GM21723 (cell line): ENCODE measurements around the gene BRD1.
"Not testable (repeated sequence)": the region's sequence is repeated elsewhere in the genome, so short reads cannot be mapped to it uniquely, and the experiment has no call there.

ENCODE experiments used
- ATAC-seq: cut with Tn5 transposase; IDR thresholded peaks from one replicate; pipeline ENCODE4 v1.9.1; 2021; ENCODE audit warnings: mild to moderate bottlenecking, moderate library complexity; ENCODE audit not compliant: unreplicated experiment

The BRD1 gene

DNA sequence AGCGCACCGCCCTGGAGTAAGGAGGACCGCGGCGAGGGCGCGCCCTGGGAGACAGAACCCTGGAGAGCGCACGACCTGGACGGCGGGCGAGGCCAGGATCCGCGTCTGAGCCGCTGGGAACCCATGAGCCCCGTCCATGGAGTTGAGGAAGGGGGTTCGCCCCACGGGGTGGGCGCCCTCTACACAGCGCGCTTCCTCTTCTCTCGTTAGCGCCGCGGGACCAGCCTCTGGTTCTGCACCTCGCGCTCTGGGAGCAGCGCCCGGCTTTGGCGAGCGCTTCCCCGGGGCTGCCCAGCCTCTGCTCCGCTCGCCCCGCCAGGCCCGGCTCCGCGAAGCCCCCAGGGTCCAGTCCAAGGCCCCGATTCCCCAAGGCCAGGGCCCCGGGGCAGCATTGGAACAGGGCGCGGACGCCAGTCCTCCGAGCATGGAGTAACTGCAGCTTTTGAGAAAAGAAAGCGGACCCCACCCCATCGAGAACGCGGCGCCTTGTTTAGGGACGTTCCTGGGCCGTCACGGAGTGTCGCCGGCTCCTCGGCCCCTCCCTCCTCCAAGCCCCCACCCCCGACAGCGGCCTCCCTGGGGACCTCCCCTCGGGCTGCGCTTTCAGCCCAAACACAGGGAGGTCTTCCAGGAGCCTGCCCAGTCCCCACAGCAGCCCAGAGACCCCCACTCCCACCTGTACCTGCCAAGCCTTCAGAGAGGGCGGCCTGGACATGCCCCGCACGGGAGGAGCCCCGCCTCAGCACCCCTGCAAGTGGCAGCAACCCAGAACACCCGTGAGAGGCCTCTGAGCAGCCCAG, 56.2 kb downstream of the BRD1 start:
- no peak for ATAC-seq

GRCh38 chr22:49770547-49771265, 57.0 kb downstream of the BRD1 start:
- no peak for ATAC-seq

DNA sequence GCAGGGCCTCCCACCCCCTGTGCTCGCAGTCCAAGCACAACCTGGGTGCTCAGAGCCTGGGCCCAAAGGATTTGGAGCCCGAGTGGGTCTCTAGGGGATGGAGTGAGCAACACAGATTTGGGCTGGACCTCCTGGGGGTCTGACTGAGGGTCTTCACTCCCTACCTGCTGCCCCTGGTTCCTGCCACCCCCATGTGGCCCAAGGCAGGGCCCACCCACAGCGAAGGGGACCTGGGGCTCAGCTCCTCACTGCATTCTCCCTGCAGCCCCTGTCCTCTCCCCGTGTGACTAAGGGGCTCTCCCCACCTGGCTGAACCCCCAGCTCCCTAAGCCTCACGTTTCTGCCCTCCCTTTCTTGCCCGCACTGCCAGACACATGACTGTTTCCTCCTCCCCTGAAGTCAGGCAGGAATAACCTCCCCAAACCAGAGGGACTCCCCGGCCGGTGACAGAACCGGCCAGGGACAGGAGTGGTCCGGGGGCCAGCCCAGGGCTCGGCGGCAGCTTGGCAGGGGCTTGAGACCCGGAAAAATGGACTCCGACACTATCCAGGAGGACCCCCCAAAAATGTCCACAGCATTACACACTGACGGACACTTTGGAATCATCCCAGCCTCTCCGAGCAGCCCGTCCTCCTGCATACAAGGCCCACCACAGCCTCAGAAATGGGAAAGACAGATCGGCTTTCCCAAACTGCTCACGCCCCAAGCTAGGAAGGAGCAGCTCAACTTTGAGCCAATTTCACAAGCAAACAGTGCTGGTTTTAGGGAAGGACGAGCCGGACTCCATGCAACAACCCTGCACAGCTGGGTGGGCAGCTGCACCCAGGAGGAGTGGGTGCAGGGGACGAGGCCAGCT, 57.8 kb downstream of the BRD1 start:
- ATAC-seq, result no peak

DNA sequence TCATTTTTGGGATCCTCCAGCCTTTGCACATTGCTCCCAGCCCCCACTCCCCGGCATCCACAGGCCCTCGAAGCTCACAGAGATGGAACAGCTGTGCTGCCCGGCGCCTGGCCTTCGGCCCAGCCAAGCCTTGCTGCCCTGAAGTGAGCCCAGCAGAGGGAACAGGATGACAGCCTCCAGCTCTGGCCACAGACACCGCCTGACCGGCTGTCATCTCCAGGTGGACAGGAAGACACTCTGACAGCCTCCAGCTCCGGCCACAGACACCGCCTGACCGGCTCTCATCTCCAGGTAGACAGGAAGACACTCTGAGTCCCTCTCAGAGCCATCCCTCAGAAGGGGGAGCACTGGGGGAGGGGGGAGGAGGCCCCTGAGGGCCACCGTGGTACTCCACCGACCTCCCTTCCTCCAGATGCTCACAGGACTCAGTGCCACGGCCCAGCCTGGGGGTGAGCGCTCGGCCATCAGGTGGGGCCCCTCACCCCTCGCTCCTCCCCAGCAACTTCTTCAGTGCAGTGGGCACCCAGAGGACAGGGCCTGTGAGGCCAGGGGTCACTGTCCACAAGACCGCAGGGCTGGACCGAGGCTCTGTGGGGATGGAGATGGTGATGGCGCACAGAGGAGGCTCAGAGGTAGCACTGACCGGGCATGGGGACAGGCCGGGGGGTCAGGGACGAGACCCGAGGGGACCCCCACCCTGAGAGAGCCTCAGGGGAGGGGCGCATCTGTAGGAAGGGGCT, 58.6 kb downstream of the BRD1 start:
- no peak for ATAC-seq

DNA sequence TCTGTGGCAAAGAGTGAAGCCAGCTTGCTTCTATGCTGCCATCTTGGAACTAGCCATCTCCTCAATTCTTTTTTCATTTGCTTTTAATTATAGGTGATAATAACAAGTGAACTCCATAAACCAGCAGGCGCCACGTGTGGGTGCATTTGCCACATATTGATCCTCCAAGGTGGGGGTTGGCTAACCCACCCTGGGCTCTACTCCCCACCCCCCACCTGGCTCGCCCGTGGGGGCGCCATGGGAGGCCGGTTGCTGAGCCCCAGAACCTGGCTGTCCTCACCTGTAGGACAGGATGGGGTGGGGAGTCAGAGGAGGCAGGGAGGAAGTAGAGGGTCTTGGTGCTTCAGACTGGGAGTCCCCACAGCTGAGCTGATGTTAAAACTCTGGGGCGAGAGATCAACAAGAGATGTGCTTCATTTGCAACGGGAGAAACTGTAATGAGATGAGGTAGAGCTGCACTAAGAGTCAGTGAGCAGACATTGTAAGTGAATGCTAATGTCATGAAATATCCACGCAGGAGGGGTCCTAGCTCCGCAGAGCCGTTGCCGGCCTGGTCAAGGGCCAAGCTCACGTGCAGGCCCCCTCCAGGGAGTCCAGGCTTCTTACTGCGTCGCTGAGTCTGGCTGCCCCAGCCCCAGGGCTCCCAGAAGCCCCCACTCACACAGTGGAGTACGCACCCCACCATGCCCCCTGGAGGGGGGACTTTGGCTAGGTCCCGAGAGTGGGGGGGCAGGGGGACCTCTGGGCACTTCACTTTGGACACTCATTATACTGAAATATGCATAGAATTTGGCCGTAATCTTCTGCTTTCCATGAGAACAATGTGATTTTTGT, 59.4 kb downstream of the BRD1 start:
- no peak for ATAC-seq

DNA sequence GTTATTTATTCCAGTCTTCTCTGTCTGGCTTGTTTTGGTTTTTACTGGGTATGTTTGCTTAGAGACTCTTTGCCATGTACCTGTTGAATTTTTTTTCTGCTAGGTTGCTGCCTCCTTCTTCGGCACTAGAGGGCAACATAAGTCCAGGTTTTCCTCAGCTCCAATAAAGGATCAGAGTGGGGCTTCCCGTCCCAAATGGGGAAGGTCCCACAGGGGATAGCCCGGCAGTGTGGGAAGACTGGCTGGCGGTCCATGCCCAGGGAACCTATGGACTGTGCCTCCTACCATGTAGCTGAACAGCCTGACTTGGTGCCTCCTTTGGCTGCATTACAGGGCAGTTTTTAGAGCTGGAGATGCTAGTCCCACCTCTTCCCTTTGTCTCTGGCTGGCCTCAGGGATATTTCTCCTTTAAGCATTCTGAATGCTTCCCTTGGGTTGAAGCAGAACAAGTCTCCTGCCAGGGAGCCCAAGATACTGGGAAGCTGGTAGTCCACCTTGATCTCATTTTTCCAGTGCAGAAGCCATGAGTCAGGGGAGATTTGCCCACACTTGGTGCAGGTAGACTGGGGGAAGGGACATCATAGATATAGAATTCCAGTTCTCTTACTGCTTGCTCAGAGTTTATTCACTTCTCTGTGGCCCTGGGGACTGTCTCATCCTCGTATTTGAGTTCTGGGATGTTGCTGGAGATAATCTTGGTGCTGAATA, 60.2 kb downstream of the BRD1 start:
- no peak for ATAC-seq

- no peak for ATAC-seq
Measured at GRCh38 chr22:49765951-49766350, 61.7 kb downstream of the BRD1 start.

DNA sequence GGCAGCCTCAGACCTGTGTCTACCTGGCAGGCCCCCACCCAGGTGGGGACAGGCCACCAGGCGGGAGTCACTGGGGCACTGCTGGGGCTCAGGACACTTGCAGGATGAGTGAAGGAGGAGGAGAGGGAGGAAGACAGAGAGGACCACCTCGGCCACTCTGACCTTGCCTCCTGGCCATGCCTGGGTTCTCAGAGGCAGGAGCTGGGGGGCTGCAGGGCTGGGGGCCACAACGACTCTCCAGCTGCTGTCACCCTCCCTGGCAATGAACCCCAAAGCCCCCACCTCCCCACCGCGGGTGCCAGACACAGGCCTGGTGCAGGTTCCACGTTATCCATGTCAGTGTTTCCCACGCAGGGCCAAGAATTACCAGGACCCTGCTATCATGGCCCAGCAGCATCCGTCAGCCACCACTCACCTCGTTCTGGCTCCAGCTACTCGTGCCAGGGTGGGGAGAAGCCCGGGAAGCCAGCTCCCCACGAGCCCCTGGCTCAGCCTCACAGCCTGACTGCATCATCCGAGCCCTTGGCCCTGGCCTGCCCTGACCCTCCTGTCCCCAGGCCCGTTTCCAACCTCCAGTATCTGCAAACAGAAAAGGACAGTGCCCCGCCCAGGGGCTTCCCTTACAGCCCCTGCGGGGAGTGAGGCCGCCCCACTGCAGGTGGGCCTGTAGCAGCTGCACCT, 62.4 kb downstream of the BRD1 start:
- no peak for ATAC-seq

GRCh38 chr22:49764127-49764581, 63.5 kb downstream of the BRD1 start:
- ATAC-seq, result no peak

GRCh38 chr22:49763696-49764095, 64.0 kb downstream of the BRD1 start:
- no peak for ATAC-seq

GRCh38 chr22:49763138-49763537, 64.5 kb downstream of the BRD1 start:
- ATAC-seq, result no peak

- not testable (repeated sequence) for ATAC-seq
Measured at GRCh38 chr22:49762571-49762970, 65.1 kb downstream of the BRD1 start.

- no peak for ATAC-seq
Measured at GRCh38 chr22:49761836-49762235, 65.8 kb downstream of the BRD1 start.

DNA sequence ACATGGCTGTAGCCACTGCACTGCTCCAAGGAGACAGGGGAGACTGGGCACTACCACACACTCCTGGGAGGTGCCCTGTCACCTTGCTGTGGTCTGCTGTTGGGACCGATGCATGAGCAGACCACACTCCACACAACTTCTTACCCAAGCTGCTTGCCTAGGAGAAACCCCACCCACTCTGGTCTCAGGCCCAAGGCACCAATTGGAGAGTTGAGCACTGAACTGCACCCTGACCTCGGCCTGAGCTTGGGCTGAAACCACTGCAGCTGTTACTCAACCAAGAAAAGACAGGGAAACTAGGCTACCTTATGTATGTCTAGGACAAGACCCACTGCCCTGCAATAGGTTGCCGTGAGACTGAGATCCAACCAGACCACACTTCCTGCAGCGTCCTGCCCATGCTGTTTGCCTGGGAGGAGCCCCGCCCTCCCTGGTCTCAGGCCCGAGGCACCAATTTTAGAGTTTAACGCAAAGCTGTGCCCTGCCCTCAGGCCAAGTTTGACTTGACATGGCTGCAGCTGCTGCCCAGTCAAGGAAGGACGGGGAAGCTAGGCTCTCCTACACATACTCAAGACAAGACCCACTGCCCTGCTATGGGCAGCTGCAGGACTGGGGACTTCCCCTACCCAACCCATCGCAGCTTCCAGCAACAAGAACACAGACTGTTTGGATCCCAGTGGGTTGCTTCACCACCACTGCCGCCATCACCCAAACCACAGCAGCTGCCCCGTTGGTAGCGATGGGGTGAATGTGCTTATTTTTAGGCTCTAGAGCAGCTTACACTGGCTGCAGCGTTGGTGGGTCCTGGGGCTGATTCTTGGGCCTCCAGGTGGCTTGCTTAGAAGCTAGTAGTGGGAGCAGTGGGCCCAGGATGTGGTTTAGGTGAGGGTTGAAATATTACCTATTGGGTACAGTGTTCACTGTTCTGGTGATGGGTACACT, 66.8 kb downstream of the BRD1 start:
- ATAC-seq, result peak; percentile 59

- ATAC-seq, result peak; percentile 15
Measured at GRCh38 chr22:49760280-49760629, 67.4 kb downstream of the BRD1 start.

DNA sequence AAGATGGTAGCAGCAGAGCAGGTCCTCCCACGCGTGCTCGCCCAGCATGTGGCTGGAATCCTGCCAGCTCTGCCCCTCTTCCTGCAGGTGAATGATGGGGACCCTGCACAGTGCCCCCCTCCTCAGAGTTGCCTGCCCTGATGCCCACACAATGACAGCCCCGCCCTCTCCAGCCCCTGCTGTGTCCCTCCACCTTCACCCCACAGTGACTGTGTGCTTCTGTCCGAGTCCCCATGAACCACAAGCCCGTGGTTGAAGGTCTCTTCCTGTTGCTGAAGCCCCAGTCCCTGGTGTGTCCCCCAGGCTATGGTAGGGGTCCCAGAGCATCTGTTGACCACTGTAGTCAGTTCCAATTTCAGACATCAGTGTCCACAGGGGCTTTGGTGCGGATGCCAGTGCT, 71.0 kb downstream of the BRD1 start:
- no peak for ATAC-seq

- ATAC-seq, result no peak
Measured at GRCh38 chr22:49756201-49756600, 71.5 kb downstream of the BRD1 start.

DNA sequence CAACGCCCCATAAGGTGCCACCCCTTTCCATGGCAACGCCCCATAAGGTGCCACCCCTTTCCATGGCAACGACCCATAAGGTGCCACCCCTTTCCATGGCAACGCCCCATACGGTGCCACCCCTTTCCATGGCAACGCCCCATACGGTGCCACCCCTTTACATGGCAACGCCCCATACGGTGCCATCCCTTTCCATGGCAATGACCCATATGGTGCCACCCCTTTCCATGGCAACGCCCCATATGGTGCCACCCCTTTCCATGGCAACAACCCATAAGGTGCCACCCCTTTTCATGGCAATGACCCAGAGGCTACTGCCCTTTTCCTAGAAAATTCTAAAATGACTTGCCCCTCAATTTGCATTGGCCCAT, 72.1 kb downstream of the BRD1 start:
- no peak for ATAC-seq
